DOHH2 (cell line): Measurements from ENCODE around the gene GADD45G.

ENCODE experiments used
- H3F3A ChIP-seq: fragments of 200-600 bp; sonication (generic), shearing (Covaris generic); 2 replicates; pipeline ENCODE4 v1.6.0; 2016; ENCODE audit warnings: antibody characterized with exemption, mild to moderate bottlenecking; ENCODE audit not compliant: control insufficient read depth, insufficient read depth
- H3K27ac ChIP-seq: fragments of 200-600 bp; sonication (generic); 2 replicates; pipeline ENCODE4 v1.5.1; 2014; ENCODE audit warnings: low read depth, mild to moderate bottlenecking, low read length, moderate library complexity
- H3K27me3 ChIP-seq: fragments of 200-600 bp; sonication (generic); 2 replicates; pipeline ENCODE4 v1.6.1; 2014; ENCODE audit warnings: mild to moderate bottlenecking, low read length, mixed read lengths; ENCODE audit not compliant: control insufficient read depth
- H3K36me3 ChIP-seq: fragments of 200-600 bp; sonication (generic); 2 replicates; pipeline ENCODE4 v1.6.1; 2014; ENCODE audit warnings: mild to moderate bottlenecking, low read length, moderate library complexity, mixed read lengths; ENCODE audit not compliant: control insufficient read depth
- H3K4me1 ChIP-seq: fragments of 200-600 bp; sonication (generic); 2 replicates; pipeline ENCODE4 v1.6.1; 2014; ENCODE audit warnings: mild to moderate bottlenecking, low read length, mixed read lengths; ENCODE audit not compliant: control insufficient read depth
- H3K4me2 ChIP-seq: fragments of 200-600 bp; sonication (generic); 2 replicates; pipeline ENCODE4 v1.6.0; 2014; ENCODE audit warnings: mild to moderate bottlenecking, low read length, moderate library complexity
- H3K4me3 ChIP-seq: fragments of 200-600 bp; sonication (generic); 2 replicates; pipeline ENCODE4 v1.5.1; 2014; ENCODE audit warnings: mild to moderate bottlenecking, low read length, mixed read lengths
- H3K79me2 ChIP-seq: fragments of 200-600 bp; sonication (generic); 2 replicates; pipeline ENCODE4 v1.6.1; 2014; ENCODE audit warnings: mild to moderate bottlenecking, low read length, mixed read lengths; ENCODE audit not compliant: control insufficient read depth
- H3K9me2 ChIP-seq: fragments of 200-600 bp; sonication (generic); replicated peaks from 2 replicates; pipeline ENCODE4 v1.6.1; 2014; ENCODE audit warnings: mild to moderate bottlenecking, low read length, mixed read lengths; ENCODE audit not compliant: control insufficient read depth
- H3K9me3 ChIP-seq: fragments of 200-600 bp; sonication (generic); 2 replicates; pipeline ENCODE4 v1.6.1; 2014; ENCODE audit warnings: antibody characterized with exemption, low read length, mixed read lengths; ENCODE audit not compliant: control insufficient read depth, insufficient read depth
- H4K20me1 ChIP-seq: fragments of 200-600 bp; sonication (generic); 2 replicates; pipeline ENCODE4 v1.6.0; 2014; ENCODE audit warnings: low read depth, mild to moderate bottlenecking, antibody characterized with exemption, low read length, moderate library complexity; ENCODE audit not compliant: control insufficient read depth, insufficient read depth
- CTCF ChIP-seq: fragments of 200-600 bp; sonication (generic); IDR thresholded peaks from one replicate; pipeline ENCODE4 v1.5.1; 2014; ENCODE audit warnings: antibody characterized with exemption, mild to moderate bottlenecking, low read depth, low read length; ENCODE audit not compliant: poor library complexity, severe bottlenecking
- EZH2phosphoT487 ChIP-seq: fragments of 200-600 bp; sonication (generic); IDR thresholded peaks from 2 replicates; pipeline ENCODE4 v1.6.1; 2017; ENCODE audit warnings: borderline replicate concordance, mild to moderate bottlenecking, antibody characterized with exemption, low read length, moderate library complexity, mixed read lengths

GADD45G gene

DNA sequence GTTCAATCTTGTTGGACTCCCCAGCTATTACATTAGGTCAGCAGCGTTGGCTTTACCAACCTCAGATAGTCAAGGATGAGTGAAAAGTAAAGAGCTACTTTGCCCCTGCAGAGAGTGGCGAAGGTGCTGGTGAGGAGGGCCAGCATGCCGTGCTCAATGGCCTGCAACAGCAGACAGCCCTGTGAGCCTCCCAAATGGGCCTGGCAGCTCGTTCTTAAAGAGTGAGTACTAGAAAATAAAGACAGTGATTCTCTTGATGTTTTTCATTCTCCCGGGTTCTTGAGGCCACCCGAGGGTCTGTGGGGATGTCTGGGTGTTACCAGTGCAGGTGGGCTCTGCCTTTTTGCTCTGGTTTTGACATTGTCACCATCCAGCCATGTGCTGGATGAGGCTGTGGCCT lies 16.2 kb downstream of the GADD45G start:
- no peaks in the 10 kb centered on the region for H3K9me3 ChIP-seq
- H3K4me3 ChIP-seq = no peak overlapping the region
- H4K20me1 ChIP-seq = no peaks in the 10 kb centered on the region
- no peaks in the 10 kb centered on the region for H3F3A ChIP-seq
- no peaks in the 10 kb centered on the region; the same call in 1 of the 2 replicates for H3K27me3 ChIP-seq
- H3K4me2 ChIP-seq = no peak overlapping the region
- H3K36me3 ChIP-seq = no peaks in the 10 kb centered on the region
- TF ChIP-seq EZH2phosphoT487 (no peak), CTCF (no peak)
- H3K27ac ChIP-seq = no peak overlapping the region
- no peaks in the 10 kb centered on the region for H3K79me2 ChIP-seq
- H3K4me1 ChIP-seq = no peaks in the 10 kb centered on the region
- no peaks in the 10 kb centered on the region for H3K9me2 ChIP-seq

GRCh38 chr9:89621676-89622075 lies 16.9 kb downstream of the GADD45G start:
- H3K27ac ChIP-seq = no peak overlapping the region
- no peaks in the 10 kb centered on the region for H3K9me3 ChIP-seq
- no peaks in the 10 kb centered on the region for H4K20me1 ChIP-seq
- H3F3A ChIP-seq = no peaks in the 10 kb centered on the region
- no peaks in the 10 kb centered on the region for H3K27me3 ChIP-seq
- no peaks in the 10 kb centered on the region for H3K9me2 ChIP-seq
- no peaks in the 10 kb centered on the region for H3K4me1 ChIP-seq
- no peak overlapping the region for H3K4me2 ChIP-seq
- no peak overlapping the region for H3K4me3 ChIP-seq
- no peaks in the 10 kb centered on the region for H3K36me3 ChIP-seq
- H3K79me2 ChIP-seq = no peaks in the 10 kb centered on the region
- TF ChIP-seq EZH2phosphoT487 = no peak
- no peak for TF ChIP-seq CTCF

DNA sequence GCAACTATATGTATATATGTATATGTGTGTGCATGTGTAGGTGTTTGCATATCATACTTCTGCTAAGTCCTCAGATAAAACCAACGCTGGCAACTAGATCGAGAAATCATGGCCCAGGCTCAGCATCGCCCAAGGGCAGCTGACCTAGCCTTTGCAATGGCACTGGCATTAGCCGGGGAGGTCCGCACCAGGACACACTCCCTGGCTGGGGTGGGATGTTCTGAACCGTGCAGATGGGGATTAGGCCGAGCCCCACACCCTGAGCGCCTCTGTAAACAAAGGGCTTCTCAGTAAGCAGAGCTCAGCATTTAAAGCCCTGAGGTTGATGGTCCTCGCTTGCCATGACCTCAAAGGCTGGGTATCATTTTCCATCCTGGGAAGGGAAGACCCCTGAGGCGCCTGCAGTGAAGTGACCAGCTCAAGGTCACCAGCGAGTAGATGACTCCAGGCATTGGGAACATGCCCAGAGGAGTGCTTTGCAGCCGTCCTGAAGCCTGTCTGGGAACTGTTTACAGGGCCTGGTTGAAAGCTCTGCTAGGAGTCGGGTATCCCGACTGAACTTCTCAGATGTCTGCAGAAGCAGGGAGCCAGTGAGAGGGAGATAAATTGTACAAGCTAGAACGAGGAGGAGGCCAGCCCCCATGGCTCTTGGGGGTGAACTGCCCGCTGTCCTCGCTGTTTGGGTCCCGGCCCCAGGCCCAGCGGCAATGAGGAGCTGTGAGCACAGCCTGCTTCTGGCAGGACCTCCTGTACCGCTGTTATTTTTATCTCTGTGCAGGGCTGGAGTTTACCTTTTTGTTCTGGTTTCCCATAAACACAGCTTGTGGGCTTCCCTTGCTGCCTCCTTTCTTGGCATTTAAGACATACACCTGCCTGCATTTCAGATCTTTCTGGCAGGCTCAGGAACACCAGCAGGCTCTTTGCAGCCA lies 18.4 kb downstream of the GADD45G start:
- H3F3A ChIP-seq = no peaks in the 10 kb centered on the region
- H3K9me3 ChIP-seq = no peaks in the 10 kb centered on the region
- no peaks in the 10 kb centered on the region for H3K79me2 ChIP-seq
- no peaks in the 10 kb centered on the region for H3K4me1 ChIP-seq
- no peaks in the 10 kb centered on the region for H3K36me3 ChIP-seq
- no peaks in the 10 kb centered on the region for H4K20me1 ChIP-seq
- no peaks in the 10 kb centered on the region for H3K27me3 ChIP-seq
- H3K4me2 ChIP-seq = no peak overlapping the region
- no peak overlapping the region for H3K4me3 ChIP-seq
- TF ChIP-seq CTCF (no peak), EZH2phosphoT487 (no peak)
- H3K27ac ChIP-seq = no peak overlapping the region
- no peaks in the 10 kb centered on the region for H3K9me2 ChIP-seq
